DND-41 (cell line): ENCODE measurements around the gene NFKB2.

Experiments
- EZH2 ChIP-seq: IDR thresholded peaks from 3 replicates; pipeline ENCODE4 v1.6.1; 2012; ENCODE audit warnings: borderline replicate concordance, low read depth, mild to moderate bottlenecking, moderate library complexity, low read length, inconsistent platforms; ENCODE audit not compliant: severe bottlenecking
- TF ChIP-seq, protein P1 (sequence below): IDR thresholded peaks from 2 replicates; pipeline ENCODE4 v1.5.1; 2012; ENCODE audit warnings: borderline replicate concordance, low read length, moderate library complexity, mild to moderate bottlenecking; ENCODE audit not compliant: poor library complexity, severe bottlenecking; ENCODE audit errors: extremely low read depth

DNA sequence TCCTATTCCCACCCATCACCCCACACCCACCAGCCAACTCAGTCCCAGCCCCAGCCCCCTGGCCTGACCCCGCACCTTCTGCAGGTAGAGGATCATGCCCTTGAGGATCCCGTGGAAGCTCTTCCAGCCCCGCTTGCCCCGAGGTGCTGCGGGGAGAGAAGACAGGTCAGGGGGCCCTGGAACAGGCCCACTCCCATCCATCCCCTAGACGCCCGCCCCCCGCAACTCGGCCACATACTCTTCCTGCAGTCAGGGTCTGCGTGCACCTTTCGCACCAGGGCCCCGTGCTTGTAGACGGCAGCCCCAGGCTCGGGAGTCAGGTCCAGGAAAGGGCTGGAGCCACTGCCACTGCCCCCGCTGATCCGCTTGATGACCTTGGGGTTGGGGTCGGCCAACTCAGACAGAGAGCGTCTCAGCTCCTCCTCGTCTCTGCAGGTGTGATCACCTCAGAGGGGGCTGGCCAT is 9.6 kb downstream of the NFKB2 start:
- TF ChIP-seq EZH2 = no peak
- TF ChIP-seq, protein P1, sequence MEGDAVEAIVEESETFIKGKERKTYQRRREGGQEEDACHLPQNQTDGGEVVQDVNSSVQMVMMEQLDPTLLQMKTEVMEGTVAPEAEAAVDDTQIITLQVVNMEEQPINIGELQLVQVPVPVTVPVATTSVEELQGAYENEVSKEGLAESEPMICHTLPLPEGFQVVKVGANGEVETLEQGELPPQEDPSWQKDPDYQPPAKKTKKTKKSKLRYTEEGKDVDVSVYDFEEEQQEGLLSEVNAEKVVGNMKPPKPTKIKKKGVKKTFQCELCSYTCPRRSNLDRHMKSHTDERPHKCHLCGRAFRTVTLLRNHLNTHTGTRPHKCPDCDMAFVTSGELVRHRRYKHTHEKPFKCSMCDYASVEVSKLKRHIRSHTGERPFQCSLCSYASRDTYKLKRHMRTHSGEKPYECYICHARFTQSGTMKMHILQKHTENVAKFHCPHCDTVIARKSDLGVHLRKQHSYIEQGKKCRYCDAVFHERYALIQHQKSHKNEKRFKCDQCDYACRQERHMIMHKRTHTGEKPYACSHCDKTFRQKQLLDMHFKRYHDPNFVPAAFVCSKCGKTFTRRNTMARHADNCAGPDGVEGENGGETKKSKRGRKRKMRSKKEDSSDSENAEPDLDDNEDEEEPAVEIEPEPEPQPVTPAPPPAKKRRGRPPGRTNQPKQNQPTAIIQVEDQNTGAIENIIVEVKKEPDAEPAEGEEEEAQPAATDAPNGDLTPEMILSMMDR = no peak
